Measurements from ENCODE around the gene PDE7B. TPM values are rescaled to one million over a fixed set of nuclear protein-coding genes. Genes with fewer than 3 reads are reported as not detected.
A peak's percentile ranks its signal among the peaks of the same experiment; 100 is the strongest.
"Not testable (repeated sequence)": the region's sequence is repeated elsewhere in the genome, so short reads cannot be mapped to it uniquely, and the experiment has no call there.

PDE7B gene
- total RNA-seq, 4 donors from 2014 or later, result 15.4 to 28.6 (median 18.8) TPM

- DNase-seq, result peak; percentile 48 to 60
- peak overlapping the region; percentile 80 to 82 for H3K27ac ChIP-seq
- intact Hi-C loops (cut with DNase I; ENCODE audit: low total_unique reads), result no loop called here
- TF ChIP-seq POLR2A (IDR thresholded peaks at IDR 0.05), result no peak
- no peak for TF ChIP-seq CTCF (IDR thresholded peaks at IDR 0.05)
- H3K9me3 ChIP-seq, result no peaks in the 10 kb centered on the region
- H3K4me1 ChIP-seq, result peaks cover 0 to 11% of the 10 kb centered on the region in 2 donors
- no peaks in the 10 kb centered on the region for H3K27me3 ChIP-seq
- no peaks in the 10 kb centered on the region for H3K36me3 ChIP-seq
- H3K4me3 ChIP-seq, result no peak overlapping the region
Measured at GRCh38 chr6:136102991-136103688, 251.6 kb downstream of the PDE7B start.

GRCh38 chr6:136103763-136104311, 252.3 kb downstream of the PDE7B start:
- DNase-seq, result peak; percentile 55 to 61
- intact Hi-C loops (cut with DNase I; ENCODE audit: low total_unique reads), result no loop called here
- H3K27ac ChIP-seq, result peak overlapping the region; percentile 80 to 82
- H3K4me1 ChIP-seq, result peaks cover 0 to 11% of the 10 kb centered on the region in 2 donors
- no peaks in the 10 kb centered on the region for H3K9me3 ChIP-seq
- no peak overlapping the region for H3K4me3 ChIP-seq
- H3K27me3 ChIP-seq, result no peaks in the 10 kb centered on the region
- no peaks in the 10 kb centered on the region for H3K36me3 ChIP-seq
- TF ChIP-seq CTCF (IDR thresholded peaks at IDR 0.05) (no peak), POLR2A (IDR thresholded peaks at IDR 0.05) (no peak)

GRCh38 chr6:136104556-136104955, 253.1 kb downstream of the PDE7B start:
- Histone ChIP-seq H3K27ac (peak overlapping the region; percentile 80 to 82), H3K36me3 (no peaks in the 10 kb centered on the region), H3K4me1 (peaks cover 0 to 11% of the 10 kb centered on the region in 2 donors), H3K9me3 (no peaks in the 10 kb centered on the region), H3K27me3 (no peaks in the 10 kb centered on the region), H3K4me3 (no peak overlapping the region)
- intact Hi-C loops (cut with DNase I; ENCODE audit: low total_unique reads), result no loop called here
- TF ChIP-seq POLR2A (IDR thresholded peaks at IDR 0.05) (no peak), CTCF (IDR thresholded peaks at IDR 0.05) (no peak)
- DNase-seq, result no peak

GRCh38 chr6:136105797-136106196, 254.3 kb downstream of the PDE7B start:
- H3K4me3 ChIP-seq; H3K27me3 ChIP-seq; H3K9me3 ChIP-seq; intact Hi-C loops (cut with DNase I; ENCODE audit: low total_unique reads); H3K36me3 ChIP-seq; DNase-seq: not testable (repeated sequence)
- Histone ChIP-seq H3K27ac (peak overlapping the region in 1 of 2 donors; percentile 50), H3K4me1 (peaks cover 0 to 11% of the 10 kb centered on the region in 2 donors)

GRCh38 chr6:136108361-136108945, 257.0 kb downstream of the PDE7B start:
- Histone ChIP-seq H3K4me1 (peaks cover 0 to 8% of the 10 kb centered on the region in 2 donors), H3K4me3 (no peak overlapping the region), H3K27me3 (no peaks in the 10 kb centered on the region), H3K36me3 (no peaks in the 10 kb centered on the region), H3K9me3 (no peaks in the 10 kb centered on the region), H3K27ac (peak overlapping the region in 1 of 2 donors; percentile 39)
- TF ChIP-seq POLR2A (IDR thresholded peaks at IDR 0.05), result no peak
- DNase-seq, result no peak
- intact Hi-C loops (cut with DNase I; ENCODE audit: low total_unique reads), result no loop called here

GRCh38 chr6:136111831-136112230, 260.3 kb downstream of the PDE7B start:
- H3K9me3 ChIP-seq, result no peaks in the 10 kb centered on the region
- no peak for DNase-seq
- no peak overlapping the region for H3K4me3 ChIP-seq
- no peaks in the 10 kb centered on the region for H3K36me3 ChIP-seq
- no peaks in the 10 kb centered on the region for H3K27me3 ChIP-seq
- H3K27ac ChIP-seq, result no peak overlapping the region
- TF ChIP-seq POLR2A (IDR thresholded peaks at IDR 0.05), result no peak
- H3K4me1 ChIP-seq, result peaks cover 0 to 2% of the 10 kb centered on the region in 2 donors
- intact Hi-C loops (cut with DNase I; ENCODE audit: low total_unique reads), result no loop called here

All from uterus (tissue), 4 donors.